Central memory CD4-positive, alpha-beta T cell (primary cell): ENCODE data around the gene MSI1.

Experiments used
- DNase-seq: peaks from one replicate; pipeline ENCODE4 v3.0.0; 2022

MSI1 gene

GRCh38 chr12:120317224-120318105, 51.5 kb downstream of the MSI1 start:
- DNase-seq = peak; percentile 100

GRCh38 chr12:120316798-120317223, 52.2 kb downstream of the MSI1 start:
- DNase-seq = no peak

DNA sequence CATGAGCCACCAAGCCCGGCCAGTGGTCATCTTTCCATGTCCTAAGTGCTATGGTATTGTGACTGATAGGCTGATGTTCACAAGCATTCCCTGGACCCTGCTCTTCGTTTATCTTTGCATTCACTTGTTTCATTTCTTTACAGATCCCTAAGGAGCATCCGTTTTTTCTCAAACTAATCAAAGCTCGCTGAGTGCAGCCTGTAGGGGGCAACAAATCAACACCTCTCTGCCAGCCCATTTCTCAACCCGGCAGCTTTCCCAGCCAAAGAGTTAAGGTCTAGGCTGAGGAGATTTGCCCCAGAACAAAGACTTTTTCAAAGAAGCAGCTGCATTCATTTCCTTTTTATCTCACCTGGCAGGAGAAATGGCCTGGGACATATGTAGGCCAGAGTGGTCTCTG, 54.7 kb downstream of the MSI1 start:
- DNase-seq = no peak

DNA sequence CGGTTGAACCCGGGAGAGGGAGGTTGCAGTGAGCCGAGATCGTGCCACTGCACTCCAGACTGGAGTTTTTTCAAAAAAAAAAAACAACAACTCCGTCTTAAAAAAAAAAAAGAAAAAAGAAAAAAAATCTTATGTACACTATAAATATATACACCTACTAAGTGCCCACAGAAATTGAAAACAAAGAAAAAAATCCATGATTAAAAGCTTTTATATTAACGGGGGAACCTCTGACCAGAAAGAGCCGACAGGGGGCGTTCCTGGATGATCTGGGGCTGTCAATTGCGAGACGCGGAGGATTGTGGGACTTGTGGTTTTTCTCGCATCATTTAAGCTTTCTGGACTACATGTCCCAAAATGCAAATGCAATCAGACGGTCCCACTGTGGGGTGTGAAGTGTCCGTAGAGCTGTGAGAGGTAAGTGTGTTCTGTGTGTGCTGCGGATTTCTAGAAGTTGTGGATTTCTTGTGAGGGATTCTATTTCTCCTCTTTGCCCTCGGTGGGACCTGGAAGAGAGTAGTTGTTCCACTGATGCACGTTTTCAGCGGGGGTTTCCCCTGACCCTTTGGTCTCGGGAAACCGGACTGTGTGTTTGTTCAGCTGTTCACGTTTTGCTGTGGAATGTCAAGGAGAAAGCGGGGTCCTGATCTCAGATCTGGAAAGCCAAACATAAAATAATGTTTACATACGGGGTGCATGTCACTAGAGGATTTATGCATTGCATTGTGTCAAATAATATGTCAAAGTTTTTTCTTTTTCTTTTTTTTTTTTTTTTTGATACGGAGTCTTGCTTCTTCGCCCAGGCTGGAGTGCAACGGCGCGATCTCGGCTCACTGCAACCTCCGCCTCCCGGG, 66.8 kb downstream of the MSI1 start, which contains the start of gene SIRT4:
Gene SIRT4, plus strand, starts transcription at position 360 of the 854 bp plus-strand sequence. CDS start 1,241 bp downstream, outside the sequence.
- DNase-seq = peak; percentile 87

GRCh38 chr12:120292661-120293531, 76.1 kb downstream of the MSI1 start, which contains the start of gene RNU4-1:
Gene RNU4-1, minus strand, starts transcription at chr12:120293237.
- DNase-seq = peak; percentile 88

GRCh38 chr12:120292411-120292660, 76.6 kb downstream of the MSI1 start:
- DNase-seq = no peak
